Right ventricle myocardium superior (tissue), 1 donor: ENCODE measurements around the gene IMMP1L. TPM values are rescaled to one million over a fixed set of nuclear protein-coding genes. Genes with fewer than 3 reads are reported as not detected.

ENCODE experiments used
- ATAC-seq: fragments of 200-7000 bp; cut with Tn5 transposase; one replicate; pipeline ENCODE4 v1.9.1; 2020; ENCODE audit warnings: mild to moderate bottlenecking; ENCODE audit not compliant: poor library complexity
- DNase-seq: peaks from one replicate; pipeline ENCODE4 v3.0.0-alpha.2; 2020
- intact Hi-C: fragments of 100-400 bp; cut with DNase I; formaldehyde crosslinking; loops from one replicate; pipeline ENCODE4 v1.11.2; 2022
- total RNA-seq: library from RNA; stranded (reverse); fragmentation: NEBNext Ultra II Directional; extraction: Animal tissue kit (Norgen Biotek cat#: 25700); gene quantifications from one replicate; pipeline ENCODE4 v1.2.1, GENCODE V29; 2021
- donor health status: DM: no; HTN: yes; CAD: no; lungs with severe emphysema.

IMMP1L gene
- total RNA-seq, 1 donor from 2014 or later = 20.3 TPM

- intact Hi-C loops = no loop called here
- no peak for DNase-seq
- no peak for ATAC-seq
Measured at GRCh38 chr11:31480930-31481329, 28.5 kb downstream of the IMMP1L start.

- no peak for DNase-seq
- ATAC-seq = no peak
- intact Hi-C loops = no loop called here
Measured at GRCh38 chr11:31479066-31479465, 30.4 kb downstream of the IMMP1L start.

GRCh38 chr11:31478223-31478590 is 31.2 kb downstream of the IMMP1L start:
- no peak for DNase-seq
- intact Hi-C loops = no loop called here
- ATAC-seq = no peak

GRCh38 chr11:31477528-31478222 is 31.7 kb downstream of the IMMP1L start:
- DNase-seq (no peak), ATAC-seq (no peak)
- intact Hi-C loops = no loop called here

DNA sequence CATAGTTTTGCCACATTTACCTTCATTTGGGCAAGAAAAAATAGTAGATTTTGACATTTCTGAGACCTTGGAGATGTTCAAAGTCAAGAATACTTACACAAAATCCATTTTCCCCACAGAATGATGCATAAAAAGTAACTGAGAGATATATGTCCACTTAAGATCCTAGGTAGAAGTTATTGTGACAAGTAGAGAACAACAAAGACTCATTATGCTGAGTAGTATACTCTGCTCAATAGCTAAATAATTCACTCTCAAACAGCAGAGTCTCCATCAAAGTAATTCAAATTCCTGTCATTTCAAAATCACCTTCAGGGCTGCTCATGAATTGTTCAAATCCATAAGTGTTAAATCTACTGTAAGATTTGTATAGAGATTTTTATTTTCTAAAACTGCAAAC is 35.3 kb downstream of the IMMP1L start:
- intact Hi-C loops = no loop called here
- no peak for ATAC-seq

DNA sequence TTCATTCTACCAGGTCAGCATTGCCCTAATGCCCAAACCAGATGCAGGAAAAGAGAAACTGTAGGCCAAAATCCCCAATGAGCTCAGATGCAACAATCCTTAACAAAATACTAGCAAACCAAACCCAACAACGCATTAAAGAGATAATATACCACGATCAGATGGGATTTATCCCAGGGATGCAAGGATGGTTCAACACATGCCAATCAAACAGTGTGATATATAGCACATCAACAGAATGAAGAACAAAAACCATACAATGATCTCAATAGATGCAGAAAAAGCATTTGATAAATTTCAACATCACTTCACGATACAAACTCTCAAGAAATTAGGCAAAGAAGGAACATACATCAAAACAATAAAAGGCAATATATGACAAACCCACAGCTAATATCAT is 45.0 kb downstream of the IMMP1L start:
- DNase-seq (no peak), ATAC-seq (no peak)
- intact Hi-C loops = no loop called here

More for the DNA sequence above, 35.3 kb downstream of the IMMP1L start:
- DNase-seq = no peak

DNA sequence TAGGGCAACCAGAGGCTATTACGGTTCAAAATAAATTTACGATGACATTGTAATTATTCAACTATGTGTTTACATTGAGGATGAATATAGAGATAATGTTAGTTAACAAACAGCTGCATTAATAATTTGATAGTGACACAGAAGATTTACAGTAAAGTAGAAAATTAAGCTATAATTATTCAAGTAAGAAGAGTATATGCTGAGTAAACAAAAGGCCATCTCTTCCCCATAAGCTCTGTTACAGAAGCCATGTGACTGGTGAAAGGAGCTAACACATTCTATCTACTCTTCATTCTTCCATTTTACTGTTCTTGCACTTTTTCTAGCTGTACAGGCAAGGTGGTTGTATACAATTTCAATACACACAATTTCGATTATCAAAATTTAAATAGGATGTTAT is 54.2 kb downstream of the IMMP1L start:
- DNase-seq (no peak), ATAC-seq (no peak)
- intact Hi-C loops = no loop called here

DNA sequence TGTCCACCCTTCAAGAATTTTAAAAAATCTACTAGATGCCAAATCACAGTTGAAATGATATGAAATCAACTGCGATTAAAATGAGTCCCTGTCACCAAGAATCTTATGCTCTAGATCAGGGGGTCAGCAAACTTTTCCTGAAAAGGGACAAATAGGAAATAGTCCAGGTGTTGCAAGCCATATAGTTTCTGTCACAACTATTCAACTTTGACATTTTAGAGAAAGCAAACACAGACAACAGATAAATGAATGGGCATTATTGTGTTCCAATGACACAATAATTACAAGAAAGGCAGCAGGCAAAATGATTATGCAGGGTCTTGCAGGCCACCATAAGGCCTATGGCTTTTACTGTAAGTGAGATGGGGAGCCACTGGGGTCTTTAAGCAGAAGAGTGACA is 58.6 kb downstream of the IMMP1L start:
- intact Hi-C loops = no loop called here
- ATAC-seq (no peak), DNase-seq (no peak)

GRCh38 chr11:31449040-31449439 is 60.4 kb downstream of the IMMP1L start:
- no peak for ATAC-seq
- intact Hi-C loops = no loop called here
- DNase-seq = no peak

DNA sequence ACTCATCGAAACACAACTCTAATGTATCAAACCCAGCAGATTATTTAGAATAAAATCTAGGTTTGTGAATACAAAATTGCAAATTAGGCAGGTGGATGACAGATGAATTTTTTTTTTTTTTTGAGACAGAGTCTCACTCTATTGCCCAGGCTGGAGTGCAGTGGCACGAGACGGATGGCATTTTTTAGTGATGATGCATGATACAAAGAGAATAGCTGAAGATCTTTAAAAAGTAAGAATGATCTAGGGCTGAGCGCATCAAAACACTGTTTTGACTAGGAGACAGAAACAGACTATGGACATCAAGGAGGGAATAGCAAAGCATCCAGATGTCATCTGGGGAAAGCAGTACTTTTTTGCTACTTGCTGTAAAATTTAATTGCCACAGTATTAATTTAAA is 63.8 kb downstream of the IMMP1L start:
- no peak for ATAC-seq
- DNase-seq = no peak
- intact Hi-C loops = no loop called here

DNA sequence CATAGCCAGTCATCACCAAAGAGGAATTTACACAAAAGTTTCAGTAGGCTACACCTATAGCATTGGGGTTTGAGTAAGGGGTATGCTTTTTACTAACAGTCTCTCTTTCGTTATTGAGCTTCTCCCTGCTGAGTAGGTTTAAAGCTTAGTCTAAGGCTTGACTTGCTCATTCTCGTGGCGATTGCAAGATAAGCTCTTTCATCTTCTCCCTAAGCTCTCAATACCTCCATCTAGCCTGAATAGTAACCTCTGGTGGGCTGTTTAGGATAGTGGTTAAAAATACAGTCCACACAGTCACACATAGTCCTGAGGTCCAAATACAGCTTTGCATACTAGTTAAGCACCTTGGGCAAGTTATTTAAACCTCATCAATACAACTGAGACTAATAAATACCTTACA is 65.6 kb downstream of the IMMP1L start:
- ATAC-seq = no peak
- intact Hi-C loops = no loop called here
- DNase-seq = no peak

DNA sequence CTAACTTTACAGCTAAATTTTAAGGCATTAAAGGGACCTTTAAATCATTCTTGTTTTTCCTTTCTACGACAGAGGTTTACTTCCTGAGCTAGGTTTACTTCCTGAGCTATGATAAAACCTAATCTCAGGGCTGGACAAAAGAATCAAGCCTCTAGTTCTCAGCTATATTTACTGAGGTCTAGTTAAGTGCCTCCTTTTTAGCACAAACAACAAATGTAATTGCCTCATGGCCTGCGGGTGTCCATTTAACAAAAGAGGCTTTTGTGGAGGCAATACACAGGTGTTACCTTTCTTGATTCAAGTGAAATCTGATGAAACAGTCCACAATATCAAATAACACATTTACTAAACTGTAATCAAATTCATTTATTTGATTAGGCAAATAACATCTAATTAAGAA is 67.3 kb downstream of the IMMP1L start:
- no peak for ATAC-seq
- no peak for DNase-seq
- intact Hi-C loops = no loop called here

DNA sequence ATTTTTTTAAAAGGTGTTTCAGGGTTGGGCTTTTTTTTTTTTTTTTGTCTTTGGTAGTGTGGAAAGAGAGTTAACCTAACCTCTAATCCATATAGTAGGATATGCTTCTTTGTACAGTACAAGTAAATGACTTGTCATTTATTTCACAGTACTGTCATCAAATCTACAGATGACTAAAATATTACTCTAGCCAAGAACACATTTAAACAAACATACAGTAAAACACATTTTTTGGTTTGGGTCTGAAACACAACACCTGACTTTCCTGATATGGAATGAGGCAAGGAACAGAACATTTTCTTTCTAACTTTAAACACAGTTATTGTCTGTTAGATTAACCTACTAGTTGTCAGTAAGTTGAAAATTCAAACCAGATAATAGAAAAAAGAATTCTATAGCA is 68.1 kb downstream of the IMMP1L start:
- DNase-seq = no peak
- no peak for ATAC-seq
- intact Hi-C loops = no loop called here

- ATAC-seq = no peak
- intact Hi-C loops = no loop called here
- no peak for DNase-seq
Measured at GRCh38 chr11:31437742-31438435, 71.5 kb downstream of the IMMP1L start.

DNA sequence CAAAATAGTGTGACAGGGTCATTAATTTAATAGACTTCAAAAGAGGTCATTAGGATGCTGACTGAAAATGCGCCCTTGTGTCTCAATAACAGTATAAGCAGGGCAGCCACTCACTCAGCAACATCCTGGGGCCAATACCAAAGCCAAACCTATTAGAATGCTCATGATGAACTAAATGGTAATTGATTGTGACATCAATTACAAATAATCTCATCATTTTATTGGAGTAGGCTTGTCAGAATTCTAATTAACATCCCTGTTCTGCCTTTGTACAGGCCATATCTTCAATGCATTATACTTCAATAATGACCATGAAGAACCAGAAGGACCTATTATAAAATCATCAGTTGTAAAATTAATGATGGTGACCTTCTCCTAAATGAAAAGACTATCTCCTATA is 75.6 kb downstream of the IMMP1L start:
- intact Hi-C loops = no loop called here
- DNase-seq (no peak), ATAC-seq (no peak)

GRCh38 chr11:31424652-31425051 is 84.8 kb downstream of the IMMP1L start:
- intact Hi-C loops = no loop called here
- ATAC-seq (no peak), DNase-seq (no peak)

DNA sequence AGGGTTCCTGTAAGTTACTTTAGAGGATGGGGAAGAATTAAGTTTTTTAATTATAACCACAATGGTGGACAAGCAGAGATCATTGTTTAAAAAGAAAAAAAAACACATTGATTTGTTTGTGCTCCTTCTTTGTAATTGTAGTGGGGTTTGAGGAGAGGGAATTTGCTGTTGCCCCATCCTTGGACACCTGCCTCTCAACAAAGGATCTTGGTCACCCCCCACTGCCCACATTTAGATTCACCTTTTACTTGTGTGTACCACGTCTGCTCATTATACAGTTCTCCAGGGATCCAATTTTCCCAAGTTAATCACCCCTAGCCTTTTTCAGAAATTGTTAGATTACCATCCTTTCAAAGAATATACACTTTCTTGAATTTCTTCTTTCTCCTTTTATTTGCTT is 86.7 kb downstream of the IMMP1L start:
- DNase-seq = no peak
- intact Hi-C loops = no loop called here
- ATAC-seq = no peak

DNA sequence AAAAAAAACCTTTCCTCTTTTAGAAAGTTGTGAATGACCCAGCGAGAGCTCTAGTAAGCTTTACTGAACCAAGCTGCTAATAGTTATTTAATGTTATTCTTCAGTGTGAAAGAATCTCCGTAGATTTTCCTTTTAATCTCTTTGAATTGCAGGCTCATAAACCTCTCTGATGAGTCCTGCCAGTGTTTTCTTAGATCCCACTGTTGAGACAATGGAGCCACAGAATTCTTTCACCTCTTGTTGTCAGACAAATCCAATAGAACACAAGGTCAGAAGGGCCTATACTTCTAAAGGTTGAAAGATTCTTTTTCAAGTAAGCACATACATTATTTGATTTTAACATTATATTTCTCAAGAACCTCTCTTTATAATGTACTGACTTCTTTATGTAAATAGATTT is 87.6 kb downstream of the IMMP1L start:
- no peak for DNase-seq
- no peak for ATAC-seq
- intact Hi-C loops = no loop called here

- ATAC-seq (no peak), DNase-seq (no peak)
- intact Hi-C loops = no loop called here
Measured at GRCh38 chr11:31419669-31420068, 89.8 kb downstream of the IMMP1L start.

DNA sequence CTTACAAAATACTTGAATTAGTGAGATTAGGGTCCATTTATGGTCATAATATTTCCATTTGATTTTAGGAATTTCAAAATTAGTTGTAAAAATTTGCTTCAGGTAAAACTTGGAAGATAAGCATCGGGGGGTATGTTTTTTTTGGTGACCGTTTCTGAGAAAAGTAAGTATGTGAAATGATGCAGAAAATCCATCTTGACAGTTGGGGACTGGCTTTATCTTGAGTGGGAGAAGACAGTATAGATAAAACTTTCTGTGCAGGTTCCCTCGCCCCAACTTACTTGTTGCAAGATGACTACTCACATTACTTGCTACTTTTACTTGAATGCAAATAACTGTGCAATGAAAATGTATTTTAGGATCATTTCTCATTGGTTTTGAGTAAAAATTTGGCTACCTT is 90.3 kb downstream of the IMMP1L start:
- intact Hi-C loops = no loop called here
- DNase-seq (no peak), ATAC-seq (no peak)

DNA sequence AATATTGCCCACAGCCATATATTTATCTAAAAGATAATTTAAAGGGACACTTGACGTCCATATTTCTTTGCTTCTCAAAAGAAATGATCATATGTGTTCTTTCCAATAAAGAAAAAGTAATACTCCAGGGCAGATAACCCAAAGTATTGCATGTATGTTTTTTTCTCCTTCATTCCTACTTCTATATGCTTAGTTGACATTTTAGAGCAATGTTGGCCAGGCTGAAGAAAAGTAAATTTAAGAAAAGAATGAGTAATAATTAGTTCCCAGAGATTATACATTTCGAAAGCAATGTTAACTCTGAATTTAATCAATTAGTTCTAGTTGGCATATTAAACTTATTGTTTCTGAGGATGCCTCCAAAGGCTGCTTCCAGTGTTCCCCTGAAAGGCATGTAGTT is 91.6 kb downstream of the IMMP1L start:
- intact Hi-C loops = no loop called here
- no peak for DNase-seq
- ATAC-seq = no peak
